ENCODE results near the gene CD9.
A peak's percentile ranks its signal among the peaks of the same experiment; 100 is the strongest.

Gene CD9

GRCh38 chr12:6274231-6275221 is 74.3 kb downstream of the CD9 start:
- H3K4me3 Mint-ChIP-seq = no peak overlapping the region
- H3K36me3 Mint-ChIP-seq (ENCODE audit: low read depth) = no peaks in the 10 kb centered on the region
- no peaks in the 10 kb centered on the region for H3K9me3 Mint-ChIP-seq
- H3K4me1 Mint-ChIP-seq = peaks cover 26% of the 10 kb centered on the region
- peak overlapping the region in 2 of 3 experiments; percentile 9 to 10 for H3K27ac Mint-ChIP-seq
- peaks cover 22% of the 10 kb centered on the region for H3K27me3 Mint-ChIP-seq (ENCODE audit: low read depth)
- TF ChIP-seq CTCF (IDR thresholded peaks at IDR 0.05; ENCODE audit: unreplicated experiment in 3 of 3) = no peak

- Mint-ChIP-seq H3K27ac (no peak overlapping the region), H3K36me3 (ENCODE audit: low read depth) (no peaks in the 10 kb centered on the region), H3K9me3 (no peaks in the 10 kb centered on the region), H3K27me3 (ENCODE audit: low read depth) (peaks cover 29% of the 10 kb centered on the region), H3K4me3 (peak overlapping the region; percentile 2 to 26 (median 24)), H3K4me1 (peaks cover 26% of the 10 kb centered on the region)
- TF ChIP-seq CTCF (IDR thresholded peaks at IDR 0.05; ENCODE audit: unreplicated experiment in 3 of 3) = no peak
These were observed 76.0 kb downstream of the CD9 start for GRCh38 chr12:6275928-6276887.

DNA sequence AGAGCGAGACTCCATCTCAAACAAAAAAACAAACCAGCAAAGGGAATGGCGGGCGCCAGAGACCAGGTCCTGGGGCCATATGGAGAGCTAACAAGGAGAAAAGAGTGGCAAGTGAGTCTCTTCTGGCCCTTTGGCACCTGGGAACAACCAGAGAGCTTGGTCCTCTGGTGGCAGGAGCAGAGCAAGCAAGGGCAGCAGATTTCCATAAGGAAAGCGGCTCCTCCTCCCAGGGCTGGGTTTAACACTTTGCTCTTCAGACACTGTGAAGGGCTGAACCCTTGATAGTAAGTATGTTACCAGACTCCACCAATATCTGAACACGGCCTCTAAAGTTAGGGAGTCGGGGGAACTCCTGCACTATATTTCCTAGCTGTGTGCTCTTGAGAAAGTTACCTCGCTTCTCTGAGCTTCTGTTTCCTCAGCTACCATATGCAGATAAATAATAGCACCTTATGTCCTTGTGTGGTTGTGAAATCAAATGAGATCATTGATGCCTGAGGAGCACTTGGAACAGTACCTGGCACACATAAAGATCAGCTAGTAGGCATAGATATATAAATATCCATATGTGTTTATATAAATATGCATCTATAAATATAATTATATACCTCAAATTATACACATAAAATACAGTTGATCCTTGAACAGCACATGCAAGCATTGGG is 76.9 kb downstream of the CD9 start:
- Mint-ChIP-seq H3K27me3 (ENCODE audit: low read depth) (peaks cover 33% of the 10 kb centered on the region), H3K27ac (peak overlapping the region in 1 of 3 experiments; percentile 51), H3K36me3 (ENCODE audit: low read depth) (no peaks in the 10 kb centered on the region), H3K4me3 (peak overlapping the region; percentile 24 to 34 (median 26)), H3K9me3 (no peaks in the 10 kb centered on the region), H3K4me1 (peaks cover 26% of the 10 kb centered on the region)
- no peak for TF ChIP-seq CTCF (IDR thresholded peaks at IDR 0.05; ENCODE audit: unreplicated experiment in 3 of 3)

GRCh38 chr12:6277982-6278438 is 77.8 kb downstream of the CD9 start:
- peaks cover 27% of the 10 kb centered on the region for H3K27me3 Mint-ChIP-seq (ENCODE audit: low read depth)
- no peaks in the 10 kb centered on the region for H3K36me3 Mint-ChIP-seq (ENCODE audit: low read depth)
- H3K27ac Mint-ChIP-seq = peak overlapping the region; percentile 19 to 81 (median 52)
- no peak for TF ChIP-seq CTCF (IDR thresholded peaks at IDR 0.05; ENCODE audit: unreplicated experiment in 3 of 3)
- H3K4me1 Mint-ChIP-seq = peaks cover 17% of the 10 kb centered on the region
- H3K4me3 Mint-ChIP-seq = peak overlapping the region; percentile 72 to 79 (median 79)
- no peaks in the 10 kb centered on the region for H3K9me3 Mint-ChIP-seq

- peak overlapping the region in 2 of 3 experiments; percentile 52 to 81 for H3K27ac Mint-ChIP-seq
- H3K4me3 Mint-ChIP-seq = peak overlapping the region; percentile 72 to 79 (median 79)
- peaks cover 27% of the 10 kb centered on the region for H3K27me3 Mint-ChIP-seq (ENCODE audit: low read depth)
- TF ChIP-seq CTCF (IDR thresholded peaks at IDR 0.05; ENCODE audit: unreplicated experiment in 3 of 3) = peak; percentile 86 to 99 (median 94)
- H3K4me1 Mint-ChIP-seq = peaks cover 12% of the 10 kb centered on the region
- no peaks in the 10 kb centered on the region for H3K9me3 Mint-ChIP-seq
- H3K36me3 Mint-ChIP-seq (ENCODE audit: low read depth) = no peaks in the 10 kb centered on the region
These were observed 78.4 kb downstream of the CD9 start for GRCh38 chr12:6278439-6279255.

Measured in nephron (organoid).